Tibial nerve (tissue), 3 donors: ENCODE results near the gene SLC13A2.

Source experiments
- CTCF ChIP-seq, 5 experiments: fragments of 200-600 bp in 3 of 5; fragments of 450-650 bp in 2 of 5; sonication (generic) in 3 of 5; IDR thresholded peaks; one replicate each; pipeline ENCODE4 v1.5.1; 2016 to 2019; ENCODE audit warnings: antibody characterized with exemption in 5 of 5, mild to moderate bottlenecking in 3 of 5, moderate library complexity in 2 of 5
- POLR2A ChIP-seq, 2 donors: fragments of 450-650 bp; IDR thresholded peaks; one replicate each; pipeline ENCODE4 v1.6.1; 2017; ENCODE audit warnings: antibody characterized with exemption in 2 of 2, mild to moderate bottlenecking in 2 of 2, moderate library complexity in 2 of 2

GRCh38 chr17:28433721-28434120 lies 39.7 kb upstream of the SLC13A2 start:
- TF ChIP-seq CTCF (IDR thresholded peaks at IDR 0.05) (no peak), POLR2A (IDR thresholded peaks at IDR 0.05) (no peak)
